ENCODE data around the gene CHI3L1. TPM values are rescaled to one million over a fixed set of nuclear protein-coding genes. Genes with fewer than 3 reads are reported as not detected.

CHI3L1 gene
- total and polyA plus RNA-seq, 2 experiments from 2014 or later = 0.22 to 0.23 TPM

DNA sequence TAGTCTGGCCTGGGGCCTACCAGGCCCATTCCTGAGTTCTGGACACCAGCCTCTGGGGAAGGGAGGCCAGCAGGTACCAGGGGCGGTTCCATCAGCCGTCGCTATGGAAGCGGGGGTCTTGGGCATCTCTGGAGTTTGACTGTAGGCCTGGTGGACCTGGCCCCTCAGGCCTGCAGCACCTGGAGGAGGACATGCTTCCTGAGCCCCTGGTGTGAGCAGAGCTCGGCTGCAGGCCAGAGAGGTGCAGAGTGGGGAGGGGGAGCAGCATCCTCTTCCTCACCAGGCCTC, 18.6 kb downstream of the CHI3L1 start:
- no peaks in the 10 kb centered on the region for H4K20me1 ChIP-seq (ENCODE audit: insufficient read depth)
- no peaks in the 10 kb centered on the region for H3K9me2 ChIP-seq (ENCODE audit: insufficient read depth)
- H3K4me3 ChIP-seq = no peak overlapping the region
- H3K36me3 ChIP-seq (ENCODE audit: low read depth) = no peaks in the 10 kb centered on the region
- no peak overlapping the region for H3K27ac ChIP-seq
- no peaks in the 10 kb centered on the region for H3K79me2 ChIP-seq (ENCODE audit: insufficient read depth)
- H3K27me3 ChIP-seq (replicated peaks; ENCODE audit: insufficient read depth) = no peaks in the 10 kb centered on the region
- in situ Hi-C loops (cut with MboI) = no loop called here
- H3K9ac ChIP-seq = no peak overlapping the region
- H3K4me1 ChIP-seq (ENCODE audit: insufficient read depth) = no peaks in the 10 kb centered on the region
- no peaks in the 10 kb centered on the region for H3K9me3 ChIP-seq (ENCODE audit: low read depth)
- no peak for TF ChIP-seq EZH2 (IDR thresholded peaks at IDR 0.05; ENCODE audit: insufficient read depth, poor library complexity, severe bottlenecking)
- no peak for TF ChIP-seq EZH2phosphoT487 (IDR thresholded peaks at IDR 0.05; ENCODE audit: insufficient read depth, low read depth)
- H3K4me2 ChIP-seq (ENCODE audit: unreplicated experiment) = no peak overlapping the region
- no peak for DNase-seq
- H3F3A ChIP-seq (ENCODE audit: insufficient read depth) = no peaks in the 10 kb centered on the region
- WGBS, 2 experiments (ENCODE audit: low coverage in 1 of 2, low lambda C conversion rate in 2 of 2, missing lambda C conversion rate in 2 of 2) = 87 to 88% methylated on average over 5 of the region's 5 CpGs
- no peak overlapping the region for H2AFZ ChIP-seq

DNA sequence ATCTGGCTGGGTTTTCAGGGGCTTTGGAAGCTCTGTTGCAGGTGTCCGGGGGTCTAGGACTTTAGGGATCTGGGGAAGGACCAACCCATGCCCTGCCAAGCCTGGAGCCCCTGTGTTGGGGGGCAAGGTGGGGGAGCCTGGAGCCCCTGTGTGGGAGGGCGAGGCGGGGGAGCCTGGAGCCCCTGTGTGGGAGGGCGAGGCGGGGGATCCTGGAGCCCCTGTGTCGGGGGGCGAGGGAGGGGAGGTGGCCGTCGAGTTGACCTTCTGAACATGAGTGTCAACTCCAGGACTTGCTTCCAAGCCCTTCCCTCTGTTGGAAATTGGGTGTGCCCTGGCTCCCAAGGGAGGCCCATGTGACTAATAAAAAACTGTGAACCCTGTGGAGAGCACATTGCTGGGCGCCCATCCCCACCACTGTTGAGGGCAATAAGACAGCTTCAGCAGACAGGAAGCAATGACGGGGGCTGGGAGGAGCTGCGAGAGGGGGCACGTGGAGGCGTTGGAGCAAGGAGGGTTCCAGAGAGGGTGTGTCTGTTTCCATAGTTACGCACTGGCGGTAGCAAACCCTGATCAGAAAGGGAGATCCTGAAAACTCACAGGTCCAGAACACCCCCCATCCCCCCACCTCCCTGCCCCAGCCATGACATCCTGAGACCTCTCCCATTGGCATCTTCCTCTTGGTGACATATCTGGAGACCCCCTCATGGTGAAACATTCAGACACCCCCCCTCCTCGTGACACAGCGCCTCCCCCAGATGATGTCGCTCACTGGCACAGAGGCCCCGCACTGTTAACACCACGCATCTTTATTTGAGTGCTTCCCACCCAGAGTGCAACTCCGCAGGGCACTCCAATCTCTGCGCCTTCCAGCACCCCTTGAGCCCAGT, 19.2 kb downstream of the CHI3L1 start:
- Histone ChIP-seq H3K9ac (no peak overlapping the region), H3K27me3 (replicated peaks; ENCODE audit: insufficient read depth) (no peaks in the 10 kb centered on the region), H3K36me3 (ENCODE audit: low read depth) (no peaks in the 10 kb centered on the region), H3K4me2 (ENCODE audit: unreplicated experiment) (no peak overlapping the region), H3K79me2 (ENCODE audit: insufficient read depth) (no peaks in the 10 kb centered on the region), H2AFZ (no peak overlapping the region), H3K27ac (no peak overlapping the region), H3K9me2 (ENCODE audit: insufficient read depth) (no peaks in the 10 kb centered on the region), H4K20me1 (ENCODE audit: insufficient read depth) (no peaks in the 10 kb centered on the region), H3F3A (ENCODE audit: insufficient read depth) (no peaks in the 10 kb centered on the region), H3K4me1 (ENCODE audit: insufficient read depth) (no peaks in the 10 kb centered on the region), H3K9me3 (ENCODE audit: low read depth) (no peaks in the 10 kb centered on the region), H3K4me3 (no peak overlapping the region)
- in situ Hi-C loops (cut with MboI) = no loop called here
- peak; percentile 30 for DNase-seq
- TF ChIP-seq EZH2 (IDR thresholded peaks at IDR 0.05; ENCODE audit: insufficient read depth, poor library complexity, severe bottlenecking) = no peak
- TF ChIP-seq EZH2phosphoT487 (IDR thresholded peaks at IDR 0.05; ENCODE audit: insufficient read depth, low read depth) = no peak
- WGBS, 2 experiments (ENCODE audit: low coverage in 1 of 2, low lambda C conversion rate in 2 of 2, missing lambda C conversion rate in 2 of 2) = 58 to 66% methylated on average over 13 to 23 of the region's 23 CpGs

DNA sequence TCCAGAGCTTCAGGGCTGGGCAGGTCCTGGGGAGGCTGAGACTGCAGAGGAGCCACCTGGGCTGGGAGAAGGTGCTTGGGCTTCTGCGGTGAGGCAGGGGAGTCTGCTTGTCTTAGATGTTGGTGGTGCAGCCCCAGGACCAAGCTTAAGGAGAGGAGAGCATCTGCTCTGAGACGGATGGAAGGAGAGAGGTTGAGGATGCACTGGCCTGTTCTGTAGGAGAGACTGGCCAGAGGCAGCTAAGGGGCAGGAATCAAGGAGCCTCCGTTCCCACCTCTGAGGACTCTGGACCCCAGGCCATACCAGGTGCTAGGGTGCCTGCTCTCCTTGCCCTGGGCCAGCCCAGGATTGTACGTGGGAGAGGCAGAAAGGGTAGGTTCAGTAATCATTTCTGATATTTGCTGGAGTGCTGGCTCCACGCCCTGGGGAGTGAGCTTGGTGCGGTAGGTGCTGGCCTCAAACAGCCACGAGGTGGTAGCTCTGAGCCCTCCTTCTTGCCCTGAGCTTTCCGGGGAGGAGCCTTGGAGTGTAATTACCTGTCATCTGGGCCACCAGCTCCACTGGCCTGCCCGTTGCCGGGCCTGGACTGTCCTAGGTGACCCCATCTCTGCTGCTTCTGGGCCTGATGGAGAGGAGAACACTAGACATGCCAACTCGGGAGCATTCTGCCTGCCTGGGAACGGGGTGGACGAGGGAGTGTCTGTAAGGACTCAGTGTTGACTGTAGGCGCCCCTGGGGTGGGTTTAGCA, 20.1 kb downstream of the CHI3L1 start:
- no peaks in the 10 kb centered on the region for H3F3A ChIP-seq (ENCODE audit: insufficient read depth)
- DNase-seq = no peak
- no peaks in the 10 kb centered on the region for H3K4me1 ChIP-seq (ENCODE audit: insufficient read depth)
- H2AFZ ChIP-seq = no peak overlapping the region
- WGBS, 2 experiments (ENCODE audit: low coverage in 1 of 2, low lambda C conversion rate in 2 of 2, missing lambda C conversion rate in 2 of 2) = 64 to 68% methylated on average over 14 of the region's 14 CpGs
- no peak for TF ChIP-seq EZH2phosphoT487 (IDR thresholded peaks at IDR 0.05; ENCODE audit: insufficient read depth, low read depth)
- in situ Hi-C loops (cut with MboI) = no loop called here
- no peaks in the 10 kb centered on the region for H4K20me1 ChIP-seq (ENCODE audit: insufficient read depth)
- H3K9ac ChIP-seq = no peak overlapping the region
- H3K36me3 ChIP-seq (ENCODE audit: low read depth) = no peaks in the 10 kb centered on the region
- no peak overlapping the region for H3K4me3 ChIP-seq
- H3K4me2 ChIP-seq (ENCODE audit: unreplicated experiment) = no peak overlapping the region
- H3K79me2 ChIP-seq (ENCODE audit: insufficient read depth) = no peaks in the 10 kb centered on the region
- no peaks in the 10 kb centered on the region for H3K9me3 ChIP-seq (ENCODE audit: low read depth)
- no peak overlapping the region for H3K27ac ChIP-seq
- H3K27me3 ChIP-seq (replicated peaks; ENCODE audit: insufficient read depth) = no peaks in the 10 kb centered on the region
- H3K9me2 ChIP-seq (ENCODE audit: insufficient read depth) = no peaks in the 10 kb centered on the region

DNA sequence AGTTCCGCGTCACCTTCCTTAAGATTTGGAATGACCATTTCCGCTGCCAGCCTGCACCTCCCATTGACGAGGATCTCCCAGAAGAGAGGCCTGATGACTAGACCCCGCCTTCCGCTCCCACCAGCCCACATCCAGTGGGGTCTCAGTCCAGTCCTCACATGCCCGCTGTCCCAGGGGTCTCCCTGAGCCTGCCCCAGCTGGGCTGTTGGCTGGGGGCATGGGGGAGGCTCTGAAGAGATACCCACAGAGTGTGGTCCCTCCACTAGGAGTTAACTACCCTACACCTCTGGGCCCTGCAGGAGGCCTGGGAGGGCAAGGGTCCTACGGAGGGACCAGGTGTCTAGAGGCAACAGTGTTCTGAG, 20.7 kb downstream of the CHI3L1 start:
- no peak for DNase-seq
- no peaks in the 10 kb centered on the region for H3K4me1 ChIP-seq (ENCODE audit: insufficient read depth)
- TF ChIP-seq EZH2 (IDR thresholded peaks at IDR 0.05; ENCODE audit: insufficient read depth, poor library complexity, severe bottlenecking) (no peak), EZH2phosphoT487 (IDR thresholded peaks at IDR 0.05; ENCODE audit: insufficient read depth, low read depth) (no peak)
- H3K9me3 ChIP-seq (ENCODE audit: low read depth) = no peaks in the 10 kb centered on the region
- H3K9me2 ChIP-seq (ENCODE audit: insufficient read depth) = no peaks in the 10 kb centered on the region
- no peaks in the 10 kb centered on the region for H3K79me2 ChIP-seq (ENCODE audit: insufficient read depth)
- H3K27me3 ChIP-seq (replicated peaks; ENCODE audit: insufficient read depth) = no peaks in the 10 kb centered on the region
- no peak overlapping the region for H3K4me3 ChIP-seq
- H3K9ac ChIP-seq = no peak overlapping the region
- in situ Hi-C loops (cut with MboI) = no loop called here
- no peaks in the 10 kb centered on the region for H4K20me1 ChIP-seq (ENCODE audit: insufficient read depth)
- H3K27ac ChIP-seq = no peak overlapping the region
- no peaks in the 10 kb centered on the region for H3F3A ChIP-seq (ENCODE audit: insufficient read depth)
- WGBS, 2 experiments (ENCODE audit: low coverage in 1 of 2, low lambda C conversion rate in 2 of 2, missing lambda C conversion rate in 2 of 2) = 93% methylated on average over 8 of the region's 8 CpGs
- H3K36me3 ChIP-seq (ENCODE audit: low read depth) = no peaks in the 10 kb centered on the region
- no peak overlapping the region for H2AFZ ChIP-seq
- H3K4me2 ChIP-seq (ENCODE audit: unreplicated experiment) = no peak overlapping the region

All from GM23248 (cell line).